ENCODE measurements around the gene AKT1. TPM values are rescaled to one million over a fixed set of nuclear protein-coding genes. Genes with fewer than 3 reads are reported as not detected.

Gene AKT1
- total RNA-seq, 4 donors from 2014 or later: 44.4 to 70.4 (median 57.0) TPM

DNA sequence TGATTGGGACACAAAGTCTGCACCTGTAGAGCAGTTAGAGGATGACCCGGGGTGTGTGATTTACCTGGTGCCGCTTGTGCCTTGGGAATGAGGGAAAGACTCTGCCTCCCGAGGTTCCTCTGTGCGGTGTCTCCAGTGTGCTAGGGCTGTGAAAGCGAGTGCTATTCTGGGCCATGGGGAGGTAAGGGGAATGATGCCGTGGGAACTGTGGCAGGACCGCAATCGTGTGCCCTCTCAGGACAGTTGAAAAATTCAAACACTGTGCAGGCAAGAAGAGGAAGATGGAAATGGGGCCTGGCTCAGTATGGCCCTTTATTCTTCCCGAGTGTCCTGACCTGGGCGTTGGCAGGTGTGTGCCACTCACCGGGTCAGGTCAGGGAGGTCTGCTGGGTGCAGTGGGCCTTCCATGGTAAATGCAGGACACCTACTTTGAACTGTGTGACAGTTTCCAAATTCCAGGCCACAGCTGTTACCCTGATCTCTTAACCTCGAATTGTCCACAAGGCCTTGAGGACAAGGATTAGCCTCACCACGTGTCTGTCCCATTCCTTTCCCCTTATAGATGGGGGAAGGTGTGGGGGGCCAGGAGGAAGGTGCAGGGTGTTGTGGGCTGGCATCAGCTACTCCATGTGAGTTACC is 41.2 kb downstream of the AKT1 start:
- ATAC-seq (no peak), DNase-seq (no peak)
- peak overlapping the region; percentile 84 to 98 (median 92) for H3K4me3 ChIP-seq
- H3K27ac ChIP-seq: peak overlapping the region; percentile 90 to 99 (median 94)
- no peak for TF ChIP-seq POLR2A (IDR thresholded peaks at IDR 0.05)
- TF ChIP-seq, protein P1, sequence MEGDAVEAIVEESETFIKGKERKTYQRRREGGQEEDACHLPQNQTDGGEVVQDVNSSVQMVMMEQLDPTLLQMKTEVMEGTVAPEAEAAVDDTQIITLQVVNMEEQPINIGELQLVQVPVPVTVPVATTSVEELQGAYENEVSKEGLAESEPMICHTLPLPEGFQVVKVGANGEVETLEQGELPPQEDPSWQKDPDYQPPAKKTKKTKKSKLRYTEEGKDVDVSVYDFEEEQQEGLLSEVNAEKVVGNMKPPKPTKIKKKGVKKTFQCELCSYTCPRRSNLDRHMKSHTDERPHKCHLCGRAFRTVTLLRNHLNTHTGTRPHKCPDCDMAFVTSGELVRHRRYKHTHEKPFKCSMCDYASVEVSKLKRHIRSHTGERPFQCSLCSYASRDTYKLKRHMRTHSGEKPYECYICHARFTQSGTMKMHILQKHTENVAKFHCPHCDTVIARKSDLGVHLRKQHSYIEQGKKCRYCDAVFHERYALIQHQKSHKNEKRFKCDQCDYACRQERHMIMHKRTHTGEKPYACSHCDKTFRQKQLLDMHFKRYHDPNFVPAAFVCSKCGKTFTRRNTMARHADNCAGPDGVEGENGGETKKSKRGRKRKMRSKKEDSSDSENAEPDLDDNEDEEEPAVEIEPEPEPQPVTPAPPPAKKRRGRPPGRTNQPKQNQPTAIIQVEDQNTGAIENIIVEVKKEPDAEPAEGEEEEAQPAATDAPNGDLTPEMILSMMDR (IDR thresholded peaks at IDR 0.05 in 4 of 5, conservative IDR thresholded peaks at IDR 0.05 in 1 of 5): no peak
- intact Hi-C loops (cut with DNase I; ENCODE audit: low total_unique reads) (no loop called here), in situ Hi-C loops (cut with MboI; ENCODE audit: low sequenced_read_pairs in 4 of 4) (no loop called here)
- peaks cover 32 to 37% of the 10 kb centered on the region in 2 donors for H3K4me1 ChIP-seq
- no peaks in the 10 kb centered on the region for H3K9me3 ChIP-seq
- H3K27me3 ChIP-seq: no peaks in the 10 kb centered on the region
- H3K36me3 ChIP-seq: peaks cover 0 to 40% of the 10 kb centered on the region in 2 donors

DNA sequence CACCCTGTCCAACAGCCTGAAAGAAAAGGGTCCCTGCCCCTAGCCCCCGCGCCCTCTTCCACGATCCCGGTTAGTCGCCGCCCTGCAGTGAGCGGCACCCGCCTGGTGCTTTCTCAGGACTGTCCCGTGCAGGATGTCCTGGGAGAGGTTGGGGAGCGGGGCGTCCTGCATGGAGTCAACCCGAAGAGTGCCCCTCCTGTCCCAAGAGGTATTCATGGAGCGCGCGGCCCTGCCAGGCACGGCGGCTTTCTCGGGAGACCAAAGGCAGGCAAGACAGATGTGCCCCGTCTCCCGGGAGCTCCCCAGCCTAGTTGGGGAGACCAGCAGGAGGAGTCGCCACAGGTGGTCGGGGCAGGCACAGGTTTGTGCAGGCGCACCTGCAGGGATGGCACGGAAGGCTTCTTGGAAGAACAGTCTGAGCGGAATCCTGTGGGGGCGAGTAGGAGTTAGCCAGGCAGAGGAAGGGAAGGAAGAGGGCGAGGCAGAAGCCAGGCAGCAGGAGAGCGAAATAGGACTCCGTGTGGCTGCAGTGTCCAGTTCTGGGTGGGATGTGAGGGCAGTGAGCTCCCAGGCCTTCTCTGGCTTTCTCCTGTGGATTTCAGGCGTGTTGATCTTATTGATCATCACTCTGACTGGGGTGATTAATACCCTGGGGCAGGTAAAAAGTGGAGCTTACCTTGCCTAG is 41.9 kb downstream of the AKT1 start:
- H3K4me1 ChIP-seq: peaks cover 37 to 42% of the 10 kb centered on the region in 2 donors
- H3K9me3 ChIP-seq: no peaks in the 10 kb centered on the region
- H3K27ac ChIP-seq: peak overlapping the region; percentile 90 to 99 (median 94)
- no peaks in the 10 kb centered on the region for H3K27me3 ChIP-seq
- TF ChIP-seq POLR2A (IDR thresholded peaks at IDR 0.05): no peak
- TF ChIP-seq, protein P1 (IDR thresholded peaks at IDR 0.05 in 4 of 5, conservative IDR thresholded peaks at IDR 0.05 in 1 of 5): no peak
- ATAC-seq: no peak
- H3K4me3 ChIP-seq: peak overlapping the region; percentile 84 to 98 (median 92)
- intact Hi-C loops (cut with DNase I; ENCODE audit: low total_unique reads) (no loop called here), in situ Hi-C loops (cut with MboI; ENCODE audit: low sequenced_read_pairs in 4 of 4) (no loop called here)
- peaks cover 0 to 34% of the 10 kb centered on the region in 2 donors for H3K36me3 ChIP-seq
- DNase-seq: no peak

DNA sequence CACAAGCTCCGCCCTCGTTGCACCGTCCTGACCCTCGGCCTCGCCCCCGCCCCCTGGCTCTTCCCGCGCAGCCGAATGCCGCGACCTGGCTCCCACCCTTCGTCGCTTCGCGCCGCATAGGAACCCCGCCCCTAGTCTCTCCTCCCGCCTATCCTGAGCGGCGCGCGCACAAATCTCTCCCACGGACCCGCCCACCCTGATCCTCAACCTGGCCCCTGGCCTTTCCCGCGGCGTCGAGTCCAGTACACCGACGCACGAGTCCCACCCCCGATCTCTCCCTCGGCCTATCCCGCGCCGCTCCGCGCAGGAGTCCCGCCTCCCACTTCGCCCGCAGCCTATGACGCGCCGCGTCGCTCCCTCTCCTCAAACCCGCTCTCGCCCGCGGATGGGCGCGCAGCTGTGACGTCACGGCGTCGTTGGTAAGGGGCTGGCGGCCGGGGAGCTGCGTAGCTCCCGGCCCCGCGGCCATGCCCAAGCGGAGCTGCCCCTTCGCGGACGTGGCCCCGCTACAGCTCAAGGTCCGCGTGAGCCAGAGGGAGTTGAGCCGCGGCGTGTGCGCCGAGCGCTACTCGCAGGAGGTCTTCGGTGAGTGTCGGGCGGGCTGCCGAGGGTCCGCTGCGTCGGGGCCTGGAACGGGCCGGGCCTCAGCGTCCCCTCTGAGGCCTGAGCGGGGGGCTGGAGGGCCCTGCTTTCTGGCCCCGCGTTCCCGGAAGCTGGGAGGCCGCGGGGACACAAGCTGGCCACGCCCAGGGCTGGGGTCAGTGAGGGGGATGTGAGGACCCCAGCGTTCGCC is 42.6 kb downstream of the AKT1 start, which contains the start of gene SIVA1:
Gene SIVA1 (plus strand): TSS at position 413 of the 793 bp plus-strand sequence. CDS start 55 bp downstream, at position 468.
- TF ChIP-seq POLR2A (IDR thresholded peaks at IDR 0.05): peak; percentile 91 to 95
- TF ChIP-seq, protein P1 (IDR thresholded peaks at IDR 0.05 in 4 of 5, conservative IDR thresholded peaks at IDR 0.05 in 1 of 5): peak in 1 of 5 experiments; percentile 33
- H3K27ac ChIP-seq: peak within 1 kb of the TSS; percentile 90 to 99 (median 94)
- intact Hi-C loops (cut with DNase I; ENCODE audit: low total_unique reads) (loop anchor here (1.0 kb wide), 1 partner anchor 29 kb away; the partner anchor contains the start of gene ADSS1), in situ Hi-C loops (cut with MboI; ENCODE audit: low sequenced_read_pairs in 4 of 4) (no loop called here)
- ATAC-seq (peak; percentile 79 to 84), DNase-seq (peak; percentile 99)
- H3K9me3 ChIP-seq: no peaks in the 10 kb centered on the region
- peaks cover 0 to 27% of the 10 kb centered on the region in 2 donors for H3K36me3 ChIP-seq
- H3K4me1 ChIP-seq: peaks cover 44 to 48% of the 10 kb centered on the region in 2 donors
- no peaks in the 10 kb centered on the region for H3K27me3 ChIP-seq
- H3K4me3 ChIP-seq: peak within 1 kb of the TSS; percentile 84 to 98 (median 92)

DNA sequence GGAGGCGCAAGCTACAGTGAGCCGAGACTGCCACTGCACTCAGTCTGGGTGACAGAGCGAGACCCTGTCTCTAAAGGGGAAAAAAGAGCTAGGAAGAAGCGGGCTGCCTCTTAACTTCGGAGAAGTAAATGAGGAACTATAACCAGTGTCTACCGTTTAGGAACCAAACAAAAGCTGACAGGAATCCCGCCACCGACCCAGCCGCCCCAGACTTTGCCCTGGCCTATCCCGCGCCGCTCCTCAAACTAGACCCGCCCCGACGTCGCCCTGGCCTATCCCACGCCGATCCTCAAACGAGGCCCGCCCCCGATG is 43.2 kb downstream of the AKT1 start:
- DNase-seq: no peak
- Histone ChIP-seq H3K4me1 (peaks cover 44 to 53% of the 10 kb centered on the region in 2 donors), H3K27me3 (no peaks in the 10 kb centered on the region), H3K27ac (peak overlapping the region; percentile 90 to 99 (median 94)), H3K4me3 (peak overlapping the region; percentile 44 to 98 (median 76)), H3K36me3 (peaks cover 0 to 22% of the 10 kb centered on the region in 2 donors), H3K9me3 (no peaks in the 10 kb centered on the region)
- in situ Hi-C loops (cut with MboI; ENCODE audit: low sequenced_read_pairs in 4 of 4): no loop called here
- peak; percentile 6 to 32 for TF ChIP-seq POLR2A (IDR thresholded peaks at IDR 0.05)
- TF ChIP-seq, protein P1 (IDR thresholded peaks at IDR 0.05 in 4 of 5, conservative IDR thresholded peaks at IDR 0.05 in 1 of 5): no peak
- intact Hi-C loops (cut with DNase I; ENCODE audit: low total_unique reads): loop anchor here (1.0 kb wide), 1 partner anchor 28 kb away; the partner anchor contains the start of gene ADSS1
- ATAC-seq: peak; percentile 5 to 6
